ENCODE measurements around the gene PRDX1. TPM values are rescaled to one million over a fixed set of nuclear protein-coding genes. Genes with fewer than 3 reads are reported as not detected.
"Not testable (repeated sequence)": the region's sequence is repeated elsewhere in the genome, so short reads cannot be mapped to it uniquely, and the experiment has no call there.

The PRDX1 gene
- polyA plus RNA-seq, 3 donors, result 301 to 376 (median 324) TPM

GRCh38 chr1:45545019-45545493 lies 23.4 kb upstream of the PRDX1 start:
- DNase-seq (ENCODE audit: extremely low read depth in 1 of 11, low read depth in 9 of 11, low spot score in 4 of 11), result no peak

GRCh38 chr1:45544530-45544929 lies 22.8 kb upstream of the PRDX1 start:
- DNase-seq (ENCODE audit: extremely low read depth in 1 of 11, low read depth in 9 of 11, low spot score in 4 of 11), result no peak

GRCh38 chr1:45543581-45544417 lies 22.1 kb upstream of the PRDX1 start:
- DNase-seq (ENCODE audit: extremely low read depth in 1 of 11, low read depth in 9 of 11, low spot score in 4 of 11), result peak in 1 of 11 donors; percentile 24

GRCh38 chr1:45542591-45542990 lies 20.9 kb upstream of the PRDX1 start:
- no peak for DNase-seq (ENCODE audit: extremely low read depth in 1 of 11, low read depth in 9 of 11, low spot score in 4 of 11)

GRCh38 chr1:45541193-45541592 lies 19.5 kb upstream of the PRDX1 start:
- no peak for DNase-seq (ENCODE audit: extremely low read depth in 1 of 11, low read depth in 9 of 11, low spot score in 4 of 11)

- DNase-seq (ENCODE audit: extremely low read depth in 1 of 11, low read depth in 9 of 11, low spot score in 4 of 11), result no peak
These were observed 15.2 kb upstream of the PRDX1 start for GRCh38 chr1:45536886-45537285.

GRCh38 chr1:45535988-45536766 lies 14.5 kb upstream of the PRDX1 start:
- DNase-seq (ENCODE audit: extremely low read depth in 1 of 11, low read depth in 9 of 11, low spot score in 4 of 11), result no peak

- DNase-seq (ENCODE audit: extremely low read depth in 1 of 11, low read depth in 9 of 11, low spot score in 4 of 11), result no peak
These were observed 10.2 kb upstream of the PRDX1 start for GRCh38 chr1:45531873-45532272.

GRCh38 chr1:45530632-45531135 lies 9.0 kb upstream of the PRDX1 start:
- no peak for DNase-seq (ENCODE audit: extremely low read depth in 1 of 11, low read depth in 9 of 11, low spot score in 4 of 11)

GRCh38 chr1:45526135-45526644 lies 4.5 kb upstream of the PRDX1 start:
- no peak for DNase-seq (ENCODE audit: extremely low read depth in 1 of 11, low read depth in 9 of 11, low spot score in 4 of 11)

GRCh38 chr1:45523975-45524374 lies 2.3 kb upstream of the PRDX1 start:
- not testable (repeated sequence) for DNase-seq (ENCODE audit: extremely low read depth in 1 of 11, low read depth in 9 of 11, low spot score in 4 of 11)

- not testable (repeated sequence) for DNase-seq (ENCODE audit: extremely low read depth in 1 of 11, low read depth in 9 of 11, low spot score in 4 of 11)
These were observed 1.8 kb upstream of the PRDX1 start for GRCh38 chr1:45523516-45523915.

- peak in 1 of 11 donors; percentile 13 for DNase-seq (ENCODE audit: extremely low read depth in 1 of 11, low read depth in 9 of 11, low spot score in 4 of 11)
These were observed 830 bp upstream of the PRDX1 start for GRCh38 chr1:45522324-45523104.

- DNase-seq (ENCODE audit: extremely low read depth in 1 of 11, low read depth in 9 of 11, low spot score in 4 of 11), result not testable (repeated sequence)
These were observed 1.9 kb downstream of the PRDX1 start for GRCh38 chr1:45519774-45520173.

- DNase-seq (ENCODE audit: extremely low read depth in 1 of 11, low read depth in 9 of 11, low spot score in 4 of 11), result no peak
These were observed 2.8 kb downstream of the PRDX1 start for GRCh38 chr1:45518910-45519309.

- DNase-seq (ENCODE audit: extremely low read depth in 1 of 11, low read depth in 9 of 11, low spot score in 4 of 11), result not testable (repeated sequence)
These were observed 3.3 kb downstream of the PRDX1 start for GRCh38 chr1:45518366-45518765.

GRCh38 chr1:45516465-45516864 lies 5.2 kb downstream of the PRDX1 start:
- no peak for DNase-seq (ENCODE audit: extremely low read depth in 1 of 11, low read depth in 9 of 11, low spot score in 4 of 11)

- DNase-seq (ENCODE audit: extremely low read depth in 1 of 11, low read depth in 9 of 11, low spot score in 4 of 11), result no peak
These were observed 5.6 kb downstream of the PRDX1 start for GRCh38 chr1:45516036-45516435.

All from renal cortex interstitium (tissue), 11 donors.